Keratinocyte (primary cell): ENCODE data around the gene CNN2. TPM values are rescaled to one million over a fixed set of nuclear protein-coding genes. Genes with fewer than 3 reads are reported as not detected.

Experiments
- DNase-seq: peaks from one replicate; pipeline ENCODE4 v3.0.0-alpha.2; 2011; ENCODE audit warnings: low read depth, missing footprints, low spot score
- FAIRE-seq: peaks from 2 replicates; lab custom pipeline; 2011; peaks lifted over from hg19 to GRCh38; lab: Jason Lieb, UNC
- H2AFZ ChIP-seq: 2 replicates; pipeline ENCODE4 v1.6.0; 2012; ENCODE audit warnings: low read length, control low read depth, inconsistent platforms; ENCODE audit not compliant: control insufficient read depth
- H3K27ac ChIP-seq: 2 replicates; pipeline ENCODE4 v1.5.1; 2011; ENCODE audit warnings: low read length; ENCODE audit not compliant: control insufficient read depth, insufficient read depth
- H3K27me3 ChIP-seq: 3 replicates; pipeline ENCODE4 v1.6.0; 2011; ENCODE audit warnings: low read length; ENCODE audit not compliant: control insufficient read depth, insufficient read depth; ENCODE audit errors: extremely low read depth
- H3K36me3 ChIP-seq, 2 experiments: 2 replicates in 1 of 2; 3 replicates in 1 of 2; pipeline ENCODE4 v1.5.1; 2011; ENCODE audit warnings: low read length in 2 of 2, mild to moderate bottlenecking in 1 of 2; ENCODE audit not compliant: control insufficient read depth in 2 of 2, insufficient read depth in 2 of 2; ENCODE audit errors: extremely low read depth in 1 of 2
- H3K4me1 ChIP-seq: 3 replicates; pipeline ENCODE4 v1.5.1; 2011; ENCODE audit warnings: low read length; ENCODE audit not compliant: control insufficient read depth, insufficient read depth; ENCODE audit errors: extremely low read depth
- H3K4me2 ChIP-seq: 3 replicates; pipeline ENCODE4 v1.6.0; 2011; ENCODE audit warnings: low read depth, low read length; ENCODE audit not compliant: control insufficient read depth, insufficient read depth; ENCODE audit errors: extremely low read depth
- H3K4me3 ChIP-seq, 3 experiments: fragments of 200-600 bp in 1 of 3; sonication (generic) in 1 of 3; 2 replicates in 2 of 3; 3 replicates in 1 of 3; pipeline ENCODE4 v1.5.1; 2011 to 2016; ENCODE audit warnings: low read length in 3 of 3, mild to moderate bottlenecking in 3 of 3, control low read depth in 2 of 3, inconsistent platforms in 1 of 3, low read depth in 1 of 3, mixed read lengths in 1 of 3, mixed run types in 1 of 3, moderate library complexity in 1 of 3; ENCODE audit not compliant: control insufficient read depth in 2 of 3, insufficient read depth in 2 of 3; ENCODE audit errors: extremely low read depth in 1 of 3
- H3K79me2 ChIP-seq: 2 replicates; pipeline ENCODE4 v1.6.0; 2012; ENCODE audit warnings: low read length; ENCODE audit not compliant: control insufficient read depth, insufficient read depth
- H3K9ac ChIP-seq: 3 replicates; pipeline ENCODE4 v1.6.0; 2011; ENCODE audit warnings: low read length; ENCODE audit not compliant: control insufficient read depth, insufficient read depth; ENCODE audit errors: extremely low read depth
- H3K9me1 ChIP-seq: 3 replicates; pipeline ENCODE4 v1.6.0; 2011; ENCODE audit warnings: low read length; ENCODE audit not compliant: control insufficient read depth, insufficient read depth; ENCODE audit errors: extremely low read depth
- H3K9me3 ChIP-seq: 2 replicates; pipeline ENCODE4 v1.5.1; 2012; ENCODE audit warnings: low read depth, low read length; ENCODE audit not compliant: control insufficient read depth
- H4K20me1 ChIP-seq: 3 replicates; pipeline ENCODE4 v1.6.0; 2011; ENCODE audit warnings: low read length; ENCODE audit not compliant: control insufficient read depth, insufficient read depth; ENCODE audit errors: extremely low read depth
- EZH2 ChIP-seq: IDR thresholded peaks from one replicate; pipeline ENCODE4 v1.6.1; 2012; ENCODE audit warnings: inconsistent platforms, mild to moderate bottlenecking, low read length, moderate library complexity
- dilution Hi-C: fragments of 300-500 bp; cut with MboI; formaldehyde crosslinking; loops from one replicate; pipeline ENCODE4 v1.7.0; 2020; ENCODE audit warnings: low sequenced_read_pairs; ENCODE audit not compliant: extremely low pct_ligation_motif_present
- polyA plus RNA-seq, 5 experiments: library from polyadenylated mRNA; depleted of rRNA in 3 of 5; stranded (reverse) in 3 of 5; stranded (forward) in 1 of 5; unstranded in 1 of 5; fragments of >200 nt; gene quantifications; 1 replicate in 1 of 5; 2 replicates in 3 of 5; 3 replicates in 1 of 5; pipeline versions ENCODE4 v1.2.1 to v1.2.3, GENCODE V29; 2011 to 2012; ENCODE audit warnings: missing spikeins in 2 of 5, low read depth in 1 of 5, low replicate concordance in 1 of 5
- TF ChIP-seq, protein P1 (sequence below), 3 experiments: IDR thresholded peaks in 1 of 3; conservative IDR thresholded peaks in 1 of 3; optimal IDR thresholded peaks in 1 of 3; 2 replicates in 2 of 3; 3 replicates in 1 of 3; pipeline versions ENCODE3 to v1.5.1; 2011; ENCODE audit warnings: low read length in 3 of 3, mild to moderate bottlenecking in 3 of 3, moderate library complexity in 2 of 3, control low read depth in 1 of 3, inconsistent platforms in 1 of 3; ENCODE audit not compliant: insufficient read depth in 2 of 3; ENCODE audit errors: extremely low read depth in 1 of 3

Gene CNN2
- polyA plus RNA-seq, 1 donor (not counting 4 experiments of a cell fraction or from before 2014, with no cell fraction given), result 136 TPM

DNA sequence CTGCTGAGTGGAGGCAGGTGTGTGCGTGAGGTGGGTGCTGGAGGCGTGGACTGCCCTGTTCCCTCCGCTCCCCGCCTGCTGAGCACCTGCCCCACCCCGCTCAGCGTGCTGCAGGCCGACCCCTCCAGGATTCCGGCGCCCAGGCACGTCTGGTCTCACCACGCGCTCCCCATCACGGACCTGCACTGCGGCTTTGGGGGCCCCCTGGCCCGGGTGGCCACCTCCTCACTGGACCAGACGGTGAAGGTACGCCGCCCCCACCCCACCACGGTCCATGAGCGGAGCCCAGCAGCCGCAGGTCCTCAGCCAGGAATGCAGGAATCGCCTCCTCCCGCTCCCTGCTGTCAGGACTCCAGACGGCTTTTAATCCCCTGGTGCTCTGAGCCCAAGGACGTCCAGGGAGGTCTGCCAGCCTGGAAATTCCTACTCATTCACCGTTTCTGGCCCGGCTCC is 36.3 kb upstream of the CNN2 start:
- dilution Hi-C loops, result no loop called here
- peaks cover 22 to 24% of the 10 kb centered on the region in 2 experiments for H3K36me3 ChIP-seq
- no peak overlapping the region for H3K9ac ChIP-seq
- H3K9me3 ChIP-seq, result no peaks in the 10 kb centered on the region
- no peak for DNase-seq
- H3K79me2 ChIP-seq, result peaks cover 5% of the 10 kb centered on the region
- no peak for TF ChIP-seq EZH2
- TF ChIP-seq, protein P1, sequence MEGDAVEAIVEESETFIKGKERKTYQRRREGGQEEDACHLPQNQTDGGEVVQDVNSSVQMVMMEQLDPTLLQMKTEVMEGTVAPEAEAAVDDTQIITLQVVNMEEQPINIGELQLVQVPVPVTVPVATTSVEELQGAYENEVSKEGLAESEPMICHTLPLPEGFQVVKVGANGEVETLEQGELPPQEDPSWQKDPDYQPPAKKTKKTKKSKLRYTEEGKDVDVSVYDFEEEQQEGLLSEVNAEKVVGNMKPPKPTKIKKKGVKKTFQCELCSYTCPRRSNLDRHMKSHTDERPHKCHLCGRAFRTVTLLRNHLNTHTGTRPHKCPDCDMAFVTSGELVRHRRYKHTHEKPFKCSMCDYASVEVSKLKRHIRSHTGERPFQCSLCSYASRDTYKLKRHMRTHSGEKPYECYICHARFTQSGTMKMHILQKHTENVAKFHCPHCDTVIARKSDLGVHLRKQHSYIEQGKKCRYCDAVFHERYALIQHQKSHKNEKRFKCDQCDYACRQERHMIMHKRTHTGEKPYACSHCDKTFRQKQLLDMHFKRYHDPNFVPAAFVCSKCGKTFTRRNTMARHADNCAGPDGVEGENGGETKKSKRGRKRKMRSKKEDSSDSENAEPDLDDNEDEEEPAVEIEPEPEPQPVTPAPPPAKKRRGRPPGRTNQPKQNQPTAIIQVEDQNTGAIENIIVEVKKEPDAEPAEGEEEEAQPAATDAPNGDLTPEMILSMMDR (optimal IDR thresholded peaks at IDR 0.05 in 1 of 3, IDR thresholded peaks at IDR 0.05 in 1 of 3, conservative IDR thresholded peaks at IDR 0.05 in 1 of 3; ENCODE audit: extremely low read depth in 1 of 3, insufficient read depth in 2 of 3, low read length in 3 of 3), result no peak
- H2AFZ ChIP-seq, result no peak overlapping the region
- H4K20me1 ChIP-seq, result no peaks in the 10 kb centered on the region
- FAIRE-seq, result no peak
- H3K27ac ChIP-seq, result no peak overlapping the region
- H3K4me3 ChIP-seq, result no peak overlapping the region
- H3K4me1 ChIP-seq, result peaks cover 3% of the 10 kb centered on the region
- H3K9me1 ChIP-seq, result no peaks in the 10 kb centered on the region
- H3K4me2 ChIP-seq, result no peak overlapping the region
- no peaks in the 10 kb centered on the region for H3K27me3 ChIP-seq

DNA sequence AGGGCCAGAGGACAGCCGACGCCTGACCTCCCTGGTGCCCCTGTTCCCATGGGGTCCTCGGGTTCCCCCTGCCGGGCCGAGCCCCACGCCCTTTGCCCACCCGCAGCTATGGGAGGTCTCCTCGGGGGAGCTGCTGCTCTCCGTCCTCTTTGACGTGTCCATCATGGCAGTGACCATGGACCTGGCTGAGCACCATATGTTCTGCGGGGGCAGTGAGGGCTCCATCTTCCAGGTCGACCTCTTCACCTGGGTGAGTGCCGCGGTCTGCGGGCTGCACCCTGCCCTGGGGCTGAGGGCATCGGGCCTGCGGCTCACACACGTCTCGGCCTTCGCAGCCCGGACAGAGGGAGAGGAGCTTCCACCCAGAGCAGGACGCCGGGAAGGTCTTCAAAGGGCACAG is 35.7 kb upstream of the CNN2 start:
- H3K27ac ChIP-seq, result no peak overlapping the region
- dilution Hi-C loops, result no loop called here
- peaks cover under 1% of the 10 kb centered on the region for H3K79me2 ChIP-seq
- TF ChIP-seq, protein P1 (optimal IDR thresholded peaks at IDR 0.05 in 1 of 3, IDR thresholded peaks at IDR 0.05 in 1 of 3, conservative IDR thresholded peaks at IDR 0.05 in 1 of 3; ENCODE audit: extremely low read depth in 1 of 3, insufficient read depth in 2 of 3, low read length in 3 of 3), result no peak
- no peak for TF ChIP-seq EZH2
- no peak overlapping the region for H2AFZ ChIP-seq
- H3K9me1 ChIP-seq, result no peaks in the 10 kb centered on the region
- H3K4me3 ChIP-seq, result no peak overlapping the region
- H3K27me3 ChIP-seq, result peaks cover 4% of the 10 kb centered on the region
- no peaks in the 10 kb centered on the region for H3K9me3 ChIP-seq
- peaks cover 24% of the 10 kb centered on the region in 2 experiments for H3K36me3 ChIP-seq
- H3K4me1 ChIP-seq, result peaks cover under 1% of the 10 kb centered on the region
- no peaks in the 10 kb centered on the region for H4K20me1 ChIP-seq
- DNase-seq (no peak), FAIRE-seq (no peak)
- H3K9ac ChIP-seq, result no peak overlapping the region
- H3K4me2 ChIP-seq, result no peak overlapping the region
